HG03432 (cell line): ENCODE measurements around the gene PKDCC.
"Not testable (repeated sequence)": the region's sequence is repeated elsewhere in the genome, so short reads cannot be mapped to it uniquely, and the experiment has no call there.

Experiments
- ATAC-seq: cut with Tn5 transposase; IDR thresholded peaks from one replicate; pipeline ENCODE4 v1.9.1; 2021; ENCODE audit warnings: mild to moderate bottlenecking, moderate library complexity; ENCODE audit not compliant: unreplicated experiment

Gene PKDCC

GRCh38 chr2:42063431-42064171, 15.8 kb downstream of the PKDCC start:
- no peak for ATAC-seq

GRCh38 chr2:42064417-42064942, 16.7 kb downstream of the PKDCC start:
- no peak for ATAC-seq

- ATAC-seq: not testable (repeated sequence)
Measured at GRCh38 chr2:42065753-42066152, 17.9 kb downstream of the PKDCC start.

GRCh38 chr2:42067001-42067400, 19.2 kb downstream of the PKDCC start:
- not testable (repeated sequence) for ATAC-seq

- ATAC-seq: no peak
Measured at GRCh38 chr2:42067521-42067920, 19.7 kb downstream of the PKDCC start.

GRCh38 chr2:42068571-42069178, 20.9 kb downstream of the PKDCC start:
- ATAC-seq: no peak

GRCh38 chr2:42069568-42069967, 21.7 kb downstream of the PKDCC start:
- no peak for ATAC-seq

GRCh38 chr2:42071791-42072190, 24.0 kb downstream of the PKDCC start:
- no peak for ATAC-seq

GRCh38 chr2:42072349-42073118, 24.7 kb downstream of the PKDCC start:
- ATAC-seq: no peak

GRCh38 chr2:42073739-42074503, 26.1 kb downstream of the PKDCC start:
- ATAC-seq: no peak

GRCh38 chr2:42074661-42075060, 26.8 kb downstream of the PKDCC start:
- ATAC-seq: no peak

- no peak for ATAC-seq
Measured at GRCh38 chr2:42076357-42077225, 28.8 kb downstream of the PKDCC start.

- no peak for ATAC-seq
Measured at GRCh38 chr2:42077343-42077742, 29.5 kb downstream of the PKDCC start.

GRCh38 chr2:42079737-42080287, 32.0 kb downstream of the PKDCC start:
- ATAC-seq: no peak

GRCh38 chr2:42081151-42081550, 33.3 kb downstream of the PKDCC start:
- ATAC-seq: not testable (repeated sequence)

- no peak for ATAC-seq
Measured at GRCh38 chr2:42082016-42082415, 34.2 kb downstream of the PKDCC start.

GRCh38 chr2:42084231-42084671, 36.4 kb downstream of the PKDCC start:
- no peak for ATAC-seq

- ATAC-seq: not testable (repeated sequence)
Measured at GRCh38 chr2:42085070-42085469, 37.2 kb downstream of the PKDCC start.

GRCh38 chr2:42085706-42086487, 38.1 kb downstream of the PKDCC start:
- no peak for ATAC-seq
